Muscle layer of colon (tissue), 2 donors: Measurements from ENCODE around the gene ABCB9.

Source experiments
- H3K27ac ChIP-seq: one replicate; pipeline ENCODE4 v1.7.0; 2013; ENCODE audit warnings: low read depth, mild to moderate bottlenecking, low read length, moderate library complexity
- H3K27me3 ChIP-seq, 2 donors: one replicate each; pipeline ENCODE4 v1.7.0; 2013; ENCODE audit warnings: low read length in 2 of 2, mild to moderate bottlenecking in 2 of 2; ENCODE audit not compliant: insufficient read depth in 2 of 2, control insufficient read depth in 1 of 2
- H3K36me3 ChIP-seq: one replicate; pipeline ENCODE4 v1.7.0; 2013; ENCODE audit warnings: mild to moderate bottlenecking, low read length; ENCODE audit not compliant: insufficient read depth
- H3K4me1 ChIP-seq: one replicate; pipeline ENCODE4 v1.7.0; 2013; ENCODE audit warnings: mild to moderate bottlenecking, low read length; ENCODE audit not compliant: insufficient read depth
- H3K4me3 ChIP-seq, 2 donors: one replicate each; pipeline ENCODE4 v1.7.0; 2013; ENCODE audit warnings: low read length in 2 of 2, low read depth in 1 of 2, mild to moderate bottlenecking in 1 of 2, moderate library complexity in 1 of 2
- H3K9ac ChIP-seq: one replicate; pipeline ENCODE4 v1.7.0; 2013; ENCODE audit warnings: low read length
- H3K9me3 ChIP-seq: one replicate; pipeline ENCODE4 v1.7.0; 2013; ENCODE audit warnings: mild to moderate bottlenecking, low read length
- donor health status: abdominal sarcoma.
- donor health status: Adenocarcinoma of cecum.

Gene ABCB9

DNA sequence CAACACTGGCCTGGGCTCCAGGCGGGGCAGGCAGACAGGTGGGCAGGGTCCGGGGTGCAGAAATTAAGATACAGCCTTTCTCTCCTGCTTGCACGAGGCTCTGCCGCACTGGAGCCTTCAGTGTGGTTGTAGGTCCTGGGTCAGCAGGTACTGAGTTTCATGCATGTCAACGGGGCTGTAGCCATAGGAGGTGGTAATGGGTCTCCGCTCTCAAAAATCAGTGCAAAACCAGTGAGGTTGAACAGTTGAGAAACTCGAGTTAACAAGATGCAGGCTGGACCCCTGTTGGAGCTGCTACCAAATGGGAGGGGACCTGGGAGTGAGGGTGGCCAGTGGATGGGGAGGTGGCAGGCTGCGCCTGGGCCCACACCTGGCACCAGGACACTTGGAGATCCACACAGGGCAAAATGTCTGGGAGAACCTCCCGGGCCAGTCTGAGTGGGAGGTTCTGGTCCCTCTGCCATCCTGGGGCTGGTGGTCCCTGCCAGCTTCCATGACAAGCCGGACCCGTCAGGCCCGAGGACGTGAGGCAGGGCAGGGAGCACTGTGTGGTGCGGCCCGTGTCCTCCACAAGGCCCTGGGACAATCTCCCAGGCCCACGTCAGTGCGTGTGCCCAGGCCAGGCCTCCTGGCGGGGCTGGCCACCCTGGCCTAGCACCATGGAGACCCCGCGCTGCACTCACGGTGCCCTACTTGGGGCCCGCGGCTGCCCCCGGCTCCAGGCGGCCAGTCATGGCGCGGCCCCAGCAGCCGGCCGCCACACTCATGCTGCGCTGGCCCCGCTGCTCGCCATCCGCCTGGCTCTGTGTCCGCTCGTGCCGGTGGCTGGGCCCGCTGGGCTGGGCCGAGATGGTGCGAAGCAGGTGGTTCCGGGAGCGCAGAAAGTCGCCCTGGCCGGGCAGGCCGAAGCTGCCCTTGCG lies 19.3 kb upstream of the ABCB9 start:
- Histone ChIP-seq H3K27ac (no peak overlapping the region), H3K9me3 (no peaks in the 10 kb centered on the region), H3K9ac (no peak overlapping the region), H3K27me3 (no peaks in the 10 kb centered on the region), H3K4me3 (no peak overlapping the region), H3K36me3 (peaks cover 24% of the 10 kb centered on the region), H3K4me1 (peaks cover 43% of the 10 kb centered on the region)

- peaks cover 46% of the 10 kb centered on the region for H3K4me1 ChIP-seq
Observed at GRCh38 chr12:122984612-122985337, 18.5 kb upstream of the ABCB9 start.

DNA sequence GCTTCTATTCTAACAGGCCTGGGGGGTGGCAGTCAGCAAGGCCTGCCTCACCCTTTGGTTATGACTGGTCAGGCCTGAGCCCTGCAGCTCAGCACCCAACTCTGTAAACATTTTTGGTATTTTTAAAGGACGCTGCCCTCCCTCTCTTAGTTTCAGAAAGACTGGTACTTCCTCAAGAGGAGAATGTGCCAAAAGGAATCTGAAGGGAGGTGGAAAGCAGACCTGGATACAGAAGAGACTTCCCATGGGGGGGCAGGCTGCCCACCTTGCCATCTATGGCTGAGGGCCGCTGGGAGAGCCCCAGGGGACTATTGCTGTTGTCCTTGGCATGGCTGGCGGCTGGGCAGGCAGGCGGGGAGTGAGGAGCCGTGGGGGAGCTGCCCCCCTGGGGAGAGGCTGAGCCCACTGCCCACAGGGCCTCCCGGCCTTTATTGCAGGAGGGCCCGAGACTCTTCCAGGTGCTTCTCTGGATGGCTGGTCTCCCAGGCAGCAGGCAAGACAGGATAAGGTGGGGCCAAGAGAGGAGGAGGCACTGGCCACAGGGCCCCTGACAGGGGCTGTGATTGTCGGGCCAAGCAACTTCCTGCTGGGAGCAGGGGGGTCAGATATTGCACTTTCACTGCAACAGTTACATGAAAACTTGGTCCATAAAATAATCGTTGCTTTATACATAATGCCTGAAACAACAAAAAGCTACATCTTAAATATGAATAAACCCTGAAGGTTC lies 17.7 kb upstream of the ABCB9 start:
- peaks cover 54% of the 10 kb centered on the region for H3K4me1 ChIP-seq
- no peak overlapping the region for H3K9ac ChIP-seq
- H3K27ac ChIP-seq: peak overlapping the region; percentile 39
- no peaks in the 10 kb centered on the region for H3K27me3 ChIP-seq
- H3K9me3 ChIP-seq: no peaks in the 10 kb centered on the region
- H3K4me3 ChIP-seq: no peak overlapping the region
- H3K36me3 ChIP-seq: peaks cover 21% of the 10 kb centered on the region

More at GRCh38 chr12:122984612-122985337, 18.5 kb upstream of the ABCB9 start:
- H3K9ac ChIP-seq: no peak overlapping the region
- peaks cover 24% of the 10 kb centered on the region for H3K36me3 ChIP-seq
- H3K27ac ChIP-seq: no peak overlapping the region
- H3K9me3 ChIP-seq: no peaks in the 10 kb centered on the region
- H3K27me3 ChIP-seq: no peaks in the 10 kb centered on the region
- H3K4me3 ChIP-seq: no peak overlapping the region

GRCh38 chr12:122982963-122983788 lies 16.9 kb upstream of the ABCB9 start:
- Histone ChIP-seq H3K4me1 (peaks cover 55% of the 10 kb centered on the region), H3K27ac (no peak overlapping the region), H3K4me3 (no peak overlapping the region)

DNA sequence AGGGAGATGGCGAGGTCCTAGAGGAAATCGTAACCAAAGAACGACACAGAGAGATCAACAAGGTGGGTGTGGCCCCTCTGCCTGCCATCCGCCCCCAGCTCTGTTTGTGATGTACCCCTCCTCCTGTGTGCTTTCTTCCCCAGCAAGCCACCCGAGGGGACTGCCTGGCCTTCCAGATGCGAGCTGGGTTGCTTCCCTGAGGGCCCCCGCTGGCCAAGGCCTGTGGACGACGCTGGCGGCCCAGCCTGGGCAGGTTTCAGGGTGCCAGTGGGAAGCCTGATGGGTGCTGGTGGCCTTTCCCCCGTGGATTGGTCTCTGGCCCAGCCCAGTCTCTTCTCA lies 16.2 kb upstream of the ABCB9 start:
- Histone ChIP-seq H3K4me1 (peaks cover 61% of the 10 kb centered on the region), H3K9me3 (no peaks in the 10 kb centered on the region), H3K9ac (no peak overlapping the region), H3K27ac (no peak overlapping the region), H3K27me3 (no peaks in the 10 kb centered on the region), H3K36me3 (peaks cover 8% of the 10 kb centered on the region), H3K4me3 (peak overlapping the region in 1 of 2 donors; percentile 87)

More at GRCh38 chr12:122982963-122983788, 16.9 kb upstream of the ABCB9 start:
- Histone ChIP-seq H3K27me3 (no peaks in the 10 kb centered on the region), H3K9ac (no peak overlapping the region), H3K9me3 (no peaks in the 10 kb centered on the region), H3K36me3 (peaks cover 14% of the 10 kb centered on the region)

GRCh38 chr12:122981587-122982476 lies 15.6 kb upstream of the ABCB9 start:
- Histone ChIP-seq H3K9me3 (no peaks in the 10 kb centered on the region), H3K4me3 (peak overlapping the region; percentile 87 to 96), H3K27me3 (no peaks in the 10 kb centered on the region), H3K36me3 (peaks cover 12% of the 10 kb centered on the region), H3K9ac (peak overlapping the region; percentile 76), H3K27ac (peak overlapping the region; percentile 88), H3K4me1 (peaks cover 64% of the 10 kb centered on the region)

- H3K27me3 ChIP-seq: no peaks in the 10 kb centered on the region
- peaks cover 15% of the 10 kb centered on the region for H3K36me3 ChIP-seq
- peaks cover 71% of the 10 kb centered on the region for H3K4me1 ChIP-seq
- H3K9me3 ChIP-seq: no peaks in the 10 kb centered on the region
- H3K9ac ChIP-seq: peak overlapping the region; percentile 76
- peak overlapping the region; percentile 87 to 96 for H3K4me3 ChIP-seq
- peak overlapping the region; percentile 88 for H3K27ac ChIP-seq
Observed at GRCh38 chr12:122981036-122981471, 14.8 kb upstream of the ABCB9 start.

GRCh38 chr12:122980183-122981035 lies 14.1 kb upstream of the ABCB9 start, which contains the start of gene ARL6IP4:
Gene ARL6IP4, plus strand, starts transcription at chr12:122980681. Its CDS starts 459 bp downstream, at chr12:122981140.
- peak within 1 kb of the TSS; percentile 76 for H3K9ac ChIP-seq
- H3K9me3 ChIP-seq: no peaks in the 10 kb centered on the region
- H3K4me3 ChIP-seq: peak within 1 kb of the TSS; percentile 87 to 96
- no peaks in the 10 kb centered on the region for H3K27me3 ChIP-seq
- peaks cover 73% of the 10 kb centered on the region for H3K4me1 ChIP-seq
- peak within 1 kb of the TSS; percentile 88 for H3K27ac ChIP-seq
- peaks cover 15% of the 10 kb centered on the region for H3K36me3 ChIP-seq

GRCh38 chr12:122979908-122980182 lies 13.6 kb upstream of the ABCB9 start:
- Histone ChIP-seq H3K27ac (peak overlapping the region; percentile 88), H3K9ac (peak overlapping the region; percentile 65), H3K4me1 (peaks cover 69% of the 10 kb centered on the region), H3K27me3 (no peaks in the 10 kb centered on the region), H3K36me3 (peaks cover 15% of the 10 kb centered on the region), H3K9me3 (no peaks in the 10 kb centered on the region), H3K4me3 (peak overlapping the region; percentile 87 to 96)
